HG03159 (cell line): ENCODE results near the gene G2E3.

Experiments used
- ATAC-seq: cut with Tn5 transposase; IDR thresholded peaks from one replicate; pipeline ENCODE4 v1.9.1; 2021; ENCODE audit warnings: mild to moderate bottlenecking, moderate library complexity; ENCODE audit not compliant: unreplicated experiment

Gene G2E3

DNA sequence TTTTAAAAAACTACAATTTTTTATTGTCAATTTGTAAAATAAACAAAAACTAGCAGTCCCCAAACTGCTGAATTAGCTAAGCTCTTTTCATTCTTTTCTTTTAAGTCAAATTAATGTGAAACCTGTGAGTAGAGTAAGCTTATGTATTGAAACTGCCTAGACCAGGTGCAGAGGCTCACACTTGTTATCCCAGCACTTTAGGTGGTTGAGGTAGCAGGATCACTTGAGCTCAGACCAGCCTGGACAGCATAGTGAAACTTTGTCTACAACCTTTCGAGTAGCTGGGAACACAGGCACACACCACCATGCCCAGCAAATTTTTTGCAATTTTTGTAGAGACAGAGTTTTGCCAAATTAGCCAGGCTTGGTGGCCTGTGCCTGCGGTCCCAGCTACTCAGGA, 89.5 kb downstream of the G2E3 start:
- ATAC-seq, result no peak

DNA sequence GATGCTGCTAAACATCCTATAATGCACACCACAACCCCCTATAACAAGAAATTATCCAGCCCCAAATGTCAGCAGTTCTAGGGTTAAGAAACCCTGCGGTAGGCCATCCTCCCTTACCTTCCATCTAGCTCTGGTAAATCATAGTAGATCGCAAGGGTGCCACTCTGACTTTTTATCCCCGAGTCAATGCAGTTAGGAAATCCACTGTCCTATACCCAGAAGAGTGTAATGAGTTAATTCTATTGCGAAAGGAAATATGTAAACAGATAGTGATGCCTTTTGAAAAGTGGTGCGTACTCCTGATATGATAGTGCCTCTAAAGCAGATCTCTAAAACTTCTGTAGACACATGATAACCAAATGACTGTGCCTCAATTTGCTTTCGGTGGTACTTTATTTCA, 93.0 kb downstream of the G2E3 start:
- ATAC-seq, result no peak

DNA sequence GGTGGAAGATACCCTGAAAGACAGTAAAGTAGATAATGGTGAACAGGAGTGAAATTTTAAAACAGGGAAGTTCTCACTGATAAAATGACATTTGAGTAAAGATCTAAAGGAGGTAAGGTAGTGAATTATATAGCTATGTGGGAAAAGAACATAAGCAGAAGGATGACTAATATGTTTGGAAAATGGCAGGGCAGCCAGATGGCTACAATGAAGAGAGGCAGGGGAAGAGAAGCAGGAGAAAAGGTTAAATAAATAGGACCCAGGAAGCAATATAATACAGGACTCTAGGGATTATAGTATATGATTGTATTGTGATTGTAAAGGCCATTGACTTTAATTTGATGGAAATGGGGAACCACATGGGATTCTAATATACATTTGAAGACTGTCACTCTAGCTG, 96.2 kb downstream of the G2E3 start:
- no peak for ATAC-seq

DNA sequence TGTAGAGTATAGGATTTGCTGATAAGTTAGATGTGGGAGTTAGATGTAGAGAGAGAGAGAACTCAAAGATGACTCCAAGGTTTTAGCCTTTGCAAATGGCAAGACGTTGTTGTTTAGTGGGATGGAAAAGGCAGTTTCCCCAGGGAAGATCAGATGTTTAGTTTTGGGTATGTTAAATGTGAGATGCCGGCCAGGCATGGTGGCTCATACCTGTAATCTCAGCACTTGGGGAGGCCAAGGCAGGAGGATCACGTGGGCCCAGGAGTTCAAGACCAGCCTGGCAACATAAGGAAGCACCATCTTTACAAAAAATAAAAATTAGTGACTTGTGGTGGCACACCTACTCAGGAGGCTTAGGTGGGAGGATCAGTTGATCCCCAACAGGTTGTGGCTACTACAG, 96.7 kb downstream of the G2E3 start:
- ATAC-seq, result no peak

DNA sequence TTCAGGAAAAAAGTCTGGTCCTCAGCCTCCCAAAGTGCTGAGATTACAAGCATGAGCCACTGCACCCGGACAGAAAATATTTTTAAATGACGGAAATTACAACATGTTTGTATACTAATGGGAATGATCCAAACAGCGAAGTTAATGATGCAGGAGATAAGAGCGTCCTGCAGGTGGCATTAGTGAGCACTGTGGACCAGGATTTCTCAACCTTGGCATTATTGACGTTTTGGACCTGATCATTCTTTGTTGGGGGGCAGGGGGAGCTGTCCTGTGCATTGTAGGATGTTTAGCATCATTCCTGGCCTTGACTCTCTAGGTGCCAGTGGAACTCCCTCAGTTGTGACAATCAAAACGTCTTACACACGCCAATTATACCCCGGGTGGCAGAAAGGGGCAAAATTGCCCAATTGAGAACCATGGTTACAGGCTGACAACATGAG, 97.3 kb downstream of the G2E3 start:
- no peak for ATAC-seq

DNA sequence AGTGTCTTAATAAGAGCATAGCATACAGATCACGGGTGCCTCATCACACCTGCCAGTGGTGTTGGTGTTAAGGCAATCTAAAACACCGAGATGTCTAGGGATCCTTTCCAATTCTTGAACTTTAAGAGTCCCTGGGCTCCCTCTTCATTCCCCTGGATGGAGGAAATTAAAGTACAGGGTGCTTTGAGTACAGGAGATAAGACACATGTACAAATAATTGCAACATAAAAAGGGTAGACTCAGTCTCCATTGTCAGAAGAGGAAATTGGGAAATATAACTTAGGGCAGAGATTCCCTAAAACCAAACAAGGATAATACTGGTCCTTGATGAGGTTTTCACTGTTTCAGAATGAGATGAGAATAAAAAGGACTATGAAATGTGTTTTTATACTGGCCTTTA, 98.1 kb downstream of the G2E3 start:
- no peak for ATAC-seq

DNA sequence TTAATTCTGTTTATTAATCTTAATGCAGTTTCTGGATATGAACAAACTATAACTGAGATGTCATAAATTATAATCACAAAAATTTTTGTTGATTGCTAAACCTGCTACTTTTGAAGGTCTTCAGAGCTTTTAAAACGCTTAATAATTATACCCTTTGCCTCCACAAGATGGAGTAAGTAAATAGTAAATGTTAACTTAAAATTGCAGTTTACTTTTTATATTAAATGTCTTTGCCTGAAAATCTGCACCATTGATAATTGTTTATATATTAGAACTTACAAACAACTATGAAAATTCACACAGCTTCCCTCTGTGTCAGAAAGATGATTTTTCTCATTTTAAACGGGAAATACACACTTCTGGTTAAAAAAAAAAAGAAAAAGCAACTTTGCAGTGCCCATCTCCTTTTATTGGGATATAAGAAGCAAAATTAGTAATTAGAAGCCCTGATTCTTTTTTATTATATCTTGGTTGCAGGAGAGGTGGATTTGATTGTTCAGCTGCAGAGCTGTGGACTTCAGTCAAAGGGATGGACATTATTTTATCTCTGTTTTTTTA, 98.7 kb downstream of the G2E3 start:
- no peak for ATAC-seq

DNA sequence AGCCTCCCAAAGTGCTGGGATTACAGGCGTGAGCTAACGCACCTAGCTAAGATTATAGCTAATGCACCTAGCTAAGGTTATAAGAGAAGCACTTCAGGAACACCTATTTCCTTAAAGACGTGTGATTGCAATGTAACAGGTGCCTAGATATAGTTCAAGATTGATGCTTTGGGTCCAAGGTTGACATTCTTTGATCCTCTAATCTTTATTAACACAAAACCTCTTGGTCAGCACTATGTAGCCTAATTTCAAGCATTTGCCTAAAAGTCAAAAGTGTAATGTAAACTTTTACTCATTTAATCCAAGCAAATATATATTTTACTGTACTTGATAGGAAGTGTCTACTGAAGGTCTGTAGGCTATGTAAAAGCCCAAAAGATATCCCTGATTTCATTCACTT, 99.7 kb downstream of the G2E3 start:
- no peak for ATAC-seq

DNA sequence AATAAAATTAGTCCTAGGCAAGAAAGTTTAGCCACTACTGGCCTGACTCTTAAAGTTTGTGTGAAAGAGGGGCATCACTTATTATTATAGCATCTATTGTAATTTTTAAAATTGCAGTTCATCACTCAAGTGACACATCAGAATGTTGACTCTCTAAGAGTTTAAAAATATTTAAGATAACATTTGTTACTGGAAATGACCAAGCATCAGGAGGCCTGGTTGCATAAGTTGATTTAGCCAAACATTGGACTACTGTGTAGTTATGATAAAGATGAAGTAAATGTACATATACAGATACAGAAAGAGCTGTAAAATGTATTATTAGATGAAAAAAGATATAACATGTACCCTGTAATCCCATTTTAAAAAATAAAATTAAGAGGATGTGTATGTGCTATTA, 110.6 kb downstream of the G2E3 start:
- ATAC-seq, result no peak
